SK-N-SH treated with all-trans-retinoic acid at 6 μM for 48 hours (cell line): Measurements from ENCODE around the gene XPNPEP2.

Source experiments
- ATAC-seq: fragments of 200-7000 bp; cut with Tn5 transposase; 3 replicates; pipeline ENCODE4 v1.9.1; 2020; ENCODE audit warnings: mild to moderate bottlenecking, moderate library complexity
- ARNTL ChIP-seq: fragments of 450-650 bp; formaldehyde crosslinking; IDR thresholded peaks from 2 replicates; pipeline ENCODE4 v1.5.0; 2020; ENCODE audit warnings: low read depth, mild to moderate bottlenecking, moderate library complexity, borderline replicate concordance
- BACH2 ChIP-seq: fragments of 250-450 bp; sonication (Bioruptor Pico); IDR thresholded peaks from 2 replicates; pipeline ENCODE4 v1.9.0; 2021; ENCODE audit warnings: mild to moderate bottlenecking, borderline replicate concordance
- CSDC2 ChIP-seq: fragments of 250-450 bp; sonication (Bioruptor Pico); IDR thresholded peaks from 2 replicates; pipeline ENCODE4 v1.5.0; 2020; ENCODE audit warnings: mild to moderate bottlenecking, moderate library complexity
- CSRNP3 ChIP-seq: fragments of 250-450 bp; sonication (Bioruptor Pico); IDR thresholded peaks from 2 replicates; pipeline ENCODE4 v1.5.1; 2021; ENCODE audit warnings: mild to moderate bottlenecking, moderate library complexity
- ESRRG ChIP-seq: fragments of 250-450 bp; sonication (Bioruptor Pico); IDR thresholded peaks from 2 replicates; pipeline ENCODE4 v1.6.1; 2021; ENCODE audit warnings: mild to moderate bottlenecking
- GLIS3 ChIP-seq: fragments of 250-450 bp; sonication (Bioruptor Pico); IDR thresholded peaks from 2 replicates; pipeline ENCODE4 v1.5.0; 2020; ENCODE audit warnings: mild to moderate bottlenecking, moderate library complexity
- ISL1 ChIP-seq: fragments of 250-450 bp; sonication (Bioruptor Pico); IDR thresholded peaks from 2 replicates; pipeline ENCODE4 v2.1.2; 2022; ENCODE audit warnings: mild to moderate bottlenecking, moderate library complexity
- OSR1 ChIP-seq: fragments of 250-450 bp; sonication (Bioruptor Pico); IDR thresholded peaks from 2 replicates; pipeline ENCODE4 v1.8.0; 2022; ENCODE audit warnings: moderate library complexity, mild to moderate bottlenecking, inconsistent platforms
- POU6F1 ChIP-seq: fragments of 250-450 bp; sonication (Bioruptor Pico); IDR thresholded peaks from 2 replicates; pipeline ENCODE4 v1.8.0; 2021; ENCODE audit warnings: low read depth, mild to moderate bottlenecking, moderate library complexity, borderline replicate concordance
- PPARA ChIP-seq: fragments of 250-450 bp; sonication (Bioruptor Pico); IDR thresholded peaks from 2 replicates; pipeline ENCODE4 v1.5.0; 2020; ENCODE audit warnings: mild to moderate bottlenecking, borderline replicate concordance
- RARB ChIP-seq: fragments of 250-450 bp; sonication (Bioruptor Pico); IDR thresholded peaks from 2 replicates; pipeline ENCODE4 v1.8.0; 2021; ENCODE audit warnings: mild to moderate bottlenecking, moderate library complexity
- SNAI2 ChIP-seq: fragments of 250-450 bp; sonication (Bioruptor Pico); IDR thresholded peaks from 2 replicates; pipeline ENCODE4 v1.5.0; 2020; ENCODE audit warnings: mild to moderate bottlenecking, moderate library complexity
- TCF4 ChIP-seq: fragments of 250-450 bp; sonication (Bioruptor Pico); IDR thresholded peaks from 2 replicates; pipeline ENCODE4 v1.8.0; 2021; ENCODE audit warnings: mild to moderate bottlenecking, moderate library complexity, borderline replicate concordance
- TOX ChIP-seq: fragments of 250-450 bp; sonication (Bioruptor Pico); IDR thresholded peaks from 2 replicates; pipeline ENCODE4 v1.8.0; 2021; ENCODE audit warnings: mild to moderate bottlenecking, moderate library complexity, borderline replicate concordance
- TSHZ2 ChIP-seq: fragments of 250-450 bp; sonication (Bioruptor Pico); IDR thresholded peaks from 2 replicates; pipeline ENCODE4 v1.5.0; 2020; ENCODE audit warnings: mild to moderate bottlenecking, moderate library complexity
- ZFP3 ChIP-seq: fragments of 250-450 bp; sonication (Bioruptor Pico); IDR thresholded peaks from 2 replicates; pipeline ENCODE4 v1.5.0; 2020; ENCODE audit warnings: mild to moderate bottlenecking, moderate library complexity
- ZFP30 ChIP-seq: fragments of 450-650 bp; formaldehyde crosslinking; IDR thresholded peaks from 2 replicates; pipeline ENCODE4 v1.5.0; 2022; ENCODE audit warnings: mild to moderate bottlenecking, moderate library complexity
- ZNF565 ChIP-seq: fragments of 450-650 bp; formaldehyde crosslinking; conservative IDR thresholded peaks from 2 replicates; pipeline ENCODE4 v1.5.0; 2020; ENCODE audit warnings: low read depth, mild to moderate bottlenecking, moderate library complexity
- ZNF8 ChIP-seq: fragments of 450-650 bp; formaldehyde crosslinking; IDR thresholded peaks from 2 replicates; pipeline ENCODE4 v1.5.0; 2020; ENCODE audit warnings: mild to moderate bottlenecking, moderate library complexity
- TF ChIP-seq, protein P1 (sequence below): fragments of 250-450 bp; sonication (Bioruptor Pico); IDR thresholded peaks from 2 replicates; pipeline ENCODE4 v1.5.1; 2020; ENCODE audit warnings: low read depth, mild to moderate bottlenecking, moderate library complexity

Gene XPNPEP2

DNA sequence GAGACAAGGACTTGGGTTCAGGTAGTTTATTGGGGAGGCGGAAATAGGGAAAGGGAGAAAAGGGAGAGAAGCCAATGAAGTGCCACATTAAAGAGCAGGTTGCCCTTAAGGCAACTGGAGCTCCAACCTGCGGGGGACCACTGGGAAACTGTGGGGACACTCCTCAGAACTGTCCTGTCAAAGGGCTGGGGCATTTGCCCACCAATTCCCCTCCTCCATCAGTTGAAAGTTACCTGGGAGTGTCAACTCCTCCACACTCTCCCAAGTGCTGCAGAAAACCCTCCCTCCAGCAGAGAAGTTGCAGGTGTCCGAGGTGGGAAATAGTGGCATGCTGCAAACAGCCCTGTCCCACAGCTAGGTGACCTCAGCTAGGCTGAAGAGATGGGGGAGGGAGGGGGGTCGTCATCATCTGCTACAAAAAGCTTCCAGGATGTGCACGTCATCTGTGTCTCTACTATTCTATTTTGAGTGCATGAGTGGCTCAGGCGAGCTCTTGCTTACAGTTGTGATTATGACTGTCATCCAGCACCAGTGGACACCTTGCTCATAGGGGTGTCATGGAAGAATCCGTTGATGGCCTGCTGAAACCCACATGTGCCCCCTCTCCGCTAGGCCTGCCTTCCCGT, 41.5 kb upstream of the XPNPEP2 start:
- ATAC-seq, result no peak
- TF ChIP-seq RARB (CRISPR knock-in tag) (no peak), CSDC2 (CRISPR knock-in tag) (no peak), TOX (CRISPR knock-in tag) (no peak), SNAI2 (no peak), ZNF8 (no peak), ZFP30 (CRISPR knock-in tag) (no peak), ZFP3 (CRISPR knock-in tag) (no peak), ZNF565 (CRISPR knock-in tag) (no peak), TCF4 (CRISPR knock-in tag) (no peak), ISL1 (CRISPR knock-in tag) (no peak), ESRRG (CRISPR knock-in tag) (no peak), CSRNP3 (no peak), GLIS3 (CRISPR knock-in tag) (no peak)
- TF ChIP-seq, protein P1, sequence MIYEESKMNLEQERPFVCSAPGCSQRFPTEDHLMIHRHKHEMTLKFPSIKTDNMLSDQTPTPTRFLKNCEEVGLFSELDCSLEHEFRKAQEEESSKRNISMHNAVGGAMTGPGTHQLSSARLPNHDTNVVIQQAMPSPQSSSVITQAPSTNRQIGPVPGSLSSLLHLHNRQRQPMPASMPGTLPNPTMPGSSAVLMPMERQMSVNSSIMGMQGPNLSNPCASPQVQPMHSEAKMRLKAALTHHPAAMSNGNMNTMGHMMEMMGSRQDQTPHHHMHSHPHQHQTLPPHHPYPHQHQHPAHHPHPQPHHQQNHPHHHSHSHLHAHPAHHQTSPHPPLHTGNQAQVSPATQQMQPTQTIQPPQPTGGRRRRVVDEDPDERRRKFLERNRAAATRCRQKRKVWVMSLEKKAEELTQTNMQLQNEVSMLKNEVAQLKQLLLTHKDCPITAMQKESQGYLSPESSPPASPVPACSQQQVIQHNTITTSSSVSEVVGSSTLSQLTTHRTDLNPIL (CRISPR knock-in tag), result no peak
- TF ChIP-seq, all 23 proteins: peak for 0

DNA sequence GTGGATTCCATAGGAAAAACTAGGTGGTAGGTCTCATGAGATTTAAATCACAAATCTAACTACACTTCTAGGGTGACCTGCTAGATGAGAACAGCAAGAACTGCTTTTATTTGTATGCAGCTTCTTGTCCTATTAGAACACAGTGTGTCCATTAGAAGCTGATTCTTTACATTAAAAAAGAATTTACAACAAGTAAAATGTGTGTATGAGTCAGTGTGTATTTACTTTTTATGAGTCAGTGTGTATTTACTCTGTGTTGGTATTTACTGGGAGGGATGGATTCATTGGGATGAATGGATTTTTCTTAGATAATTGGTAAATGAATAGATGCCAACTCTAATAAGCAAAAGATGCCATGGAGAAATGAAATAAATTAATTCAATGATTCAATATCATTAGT, 40.6 kb upstream of the XPNPEP2 start:
- ATAC-seq, result no peak
- TF ChIP-seq ARNTL (CRISPR knock-in tag), result no peak
- TF ChIP-seq, protein P1 (CRISPR knock-in tag), result no peak
- no peak for TF ChIP-seq ZNF8
- TF ChIP-seq, all 23 proteins: peak for 0

DNA sequence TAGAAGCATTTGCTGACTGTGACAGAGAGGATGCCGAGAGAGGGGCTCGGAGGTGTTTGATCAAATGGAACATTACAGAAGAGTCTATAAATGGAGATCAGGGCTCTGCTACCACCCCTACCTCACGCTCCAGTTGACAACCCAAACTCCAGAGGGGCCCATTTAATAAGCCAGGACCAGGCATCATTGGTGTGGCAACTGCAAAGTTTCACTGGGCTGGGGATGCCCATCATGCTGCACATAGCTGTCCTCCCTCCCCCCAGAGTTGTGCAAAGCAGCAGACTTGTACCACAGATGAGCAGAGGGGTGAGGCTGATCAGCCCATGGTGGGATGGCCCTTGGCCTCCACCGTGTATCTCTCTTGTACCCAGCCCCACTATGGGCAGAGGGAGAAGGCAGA, 38.2 kb upstream of the XPNPEP2 start:
- no peak for ATAC-seq
- TF ChIP-seq SNAI2 (no peak), CSDC2 (CRISPR knock-in tag) (no peak), ESRRG (CRISPR knock-in tag) (no peak), OSR1 (CRISPR knock-in tag) (no peak), ZNF8 (no peak), ISL1 (CRISPR knock-in tag) (no peak), ZNF565 (CRISPR knock-in tag) (no peak), BACH2 (CRISPR knock-in tag) (no peak), PPARA (CRISPR knock-in tag) (no peak), TOX (CRISPR knock-in tag) (no peak), ARNTL (CRISPR knock-in tag) (no peak)
- TF ChIP-seq, all 23 proteins: peak for 0

DNA sequence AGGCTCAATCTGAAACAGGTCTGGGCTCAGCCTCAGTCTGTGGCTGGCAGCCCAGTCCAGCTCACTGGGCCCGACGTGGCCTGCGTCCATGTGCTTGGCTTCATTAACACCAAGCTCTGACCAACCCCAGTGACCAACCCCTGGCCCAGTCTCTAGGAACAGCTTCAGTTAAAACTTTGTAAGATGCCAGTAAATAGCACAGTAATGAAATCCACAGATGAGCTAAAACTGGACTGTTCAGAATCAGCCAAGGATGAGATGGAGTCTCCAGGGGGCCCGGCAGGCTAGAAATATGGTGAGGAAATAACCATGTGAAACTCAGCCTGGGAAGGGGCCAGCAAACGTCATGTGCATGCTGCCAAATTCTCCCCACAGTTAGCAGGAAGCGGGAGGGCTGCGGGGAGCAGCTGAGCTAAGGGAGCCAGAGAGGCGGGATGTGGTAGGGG, 37.1 kb upstream of the XPNPEP2 start:
- TF ChIP-seq TOX (CRISPR knock-in tag) (no peak), TSHZ2 (CRISPR knock-in tag) (no peak), ZFP30 (CRISPR knock-in tag) (no peak), POU6F1 (CRISPR knock-in tag) (no peak), OSR1 (CRISPR knock-in tag) (no peak), CSRNP3 (no peak), ZNF8 (no peak), PPARA (CRISPR knock-in tag) (no peak), ISL1 (CRISPR knock-in tag) (no peak), GLIS3 (CRISPR knock-in tag) (no peak), RARB (CRISPR knock-in tag) (no peak)
- TF ChIP-seq, protein P1 (CRISPR knock-in tag), result no peak
- ATAC-seq, result no peak
